ENCODE data around the gene GIMAP7.
"Not testable (repeated sequence)": the region's sequence is repeated elsewhere in the genome, so short reads cannot be mapped to it uniquely, and the experiment has no call there.

Gene GIMAP7

DNA sequence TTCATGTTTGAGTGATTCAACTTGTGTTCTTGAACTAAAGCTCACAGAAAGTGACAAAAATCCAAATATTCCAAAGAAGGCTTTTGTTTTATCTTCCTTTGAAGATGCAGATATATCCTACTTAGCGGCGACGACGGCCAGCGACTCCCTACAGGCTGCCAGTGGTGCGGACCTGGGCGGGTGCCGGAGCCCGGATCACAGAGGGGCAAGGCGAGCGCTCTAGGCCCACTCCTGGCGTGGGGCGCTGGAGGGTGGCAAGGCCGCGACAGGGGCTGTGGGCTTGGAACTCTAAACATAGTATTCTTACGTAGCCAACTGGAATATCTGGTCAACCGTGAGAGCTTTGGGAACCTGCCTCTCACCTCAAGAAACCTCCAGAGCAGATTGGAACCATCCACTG lies 914 bp upstream of the GIMAP7 start:
- no peak for DNase-seq (ENCODE audit: low read depth)

DNA sequence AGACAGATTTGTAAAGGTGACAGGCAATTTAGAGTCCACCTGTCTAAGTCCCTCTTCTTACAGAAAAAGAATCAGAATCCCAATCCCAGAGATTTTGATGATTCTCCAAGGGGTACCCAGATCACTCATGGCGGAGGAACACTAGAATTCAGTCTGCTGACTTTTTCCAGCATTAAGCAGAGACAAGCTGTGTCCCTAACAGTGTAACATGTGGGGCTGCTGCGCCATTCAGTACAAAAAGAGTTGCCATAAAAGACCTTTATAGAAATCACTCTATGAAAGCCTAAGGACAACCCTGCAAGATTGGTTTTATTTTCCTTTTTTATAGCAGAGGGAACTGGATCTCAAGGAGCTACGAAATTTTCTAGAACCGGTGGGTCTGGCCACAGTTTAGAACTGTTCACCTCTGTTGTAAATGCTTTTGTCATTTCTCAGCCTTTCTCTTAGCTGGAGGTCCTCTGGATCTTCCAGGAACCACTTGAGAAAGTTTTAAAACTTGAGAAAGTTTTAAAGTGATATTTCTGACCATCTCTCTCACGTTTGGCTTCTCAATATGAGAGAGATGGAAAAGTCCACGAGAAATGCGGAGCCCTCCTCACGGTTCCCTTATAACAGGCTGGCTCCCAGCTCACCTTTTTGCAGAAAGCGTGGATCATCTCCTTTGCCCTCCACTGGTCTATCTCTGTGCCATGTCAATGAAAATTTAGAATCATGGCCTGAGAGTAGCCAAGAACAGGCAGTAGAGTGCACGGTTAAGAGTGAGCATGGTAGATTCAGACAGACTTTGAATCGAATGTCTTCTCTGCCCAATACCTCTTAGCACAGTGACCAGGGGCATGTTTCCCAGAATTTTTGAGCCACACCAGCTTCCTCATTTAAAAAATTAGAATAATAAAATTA lies 826 bp downstream of the GIMAP7 start:
- no peak for DNase-seq (ENCODE audit: low read depth)

DNA sequence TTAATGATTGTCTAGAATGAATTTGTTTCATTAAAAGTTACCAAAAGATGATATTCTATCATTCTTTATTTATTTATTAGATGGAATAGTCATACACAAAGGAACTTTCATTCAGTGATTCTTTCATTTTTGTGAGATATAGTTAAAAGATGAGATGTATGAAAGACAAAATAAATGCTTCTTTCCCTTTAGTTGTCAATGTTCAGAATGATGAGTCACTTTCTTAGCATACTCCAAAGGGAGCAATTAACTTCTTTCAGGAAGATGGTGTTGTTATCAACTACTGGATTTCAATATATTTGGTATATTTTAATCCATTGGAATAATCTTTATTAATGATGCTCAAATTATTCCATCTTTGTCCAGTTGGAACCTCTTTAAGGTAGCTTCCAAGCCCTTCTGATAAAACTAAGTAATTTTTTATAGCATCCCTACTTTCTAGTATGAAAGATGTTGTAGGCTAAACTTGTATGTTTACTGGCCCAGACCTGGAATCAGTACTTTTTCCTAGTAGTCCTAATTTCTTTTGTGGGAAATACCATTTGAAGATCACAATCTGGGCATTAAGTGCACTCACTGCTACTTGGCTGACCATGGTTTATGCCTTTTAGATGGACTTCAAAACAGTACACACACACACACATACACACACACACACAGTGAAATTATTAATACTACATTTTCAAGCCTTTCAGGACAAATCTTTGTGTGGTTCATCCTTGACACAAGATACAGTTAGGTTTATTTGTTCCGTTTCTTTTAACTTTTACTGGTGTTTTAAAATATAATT lies 2.5 kb downstream of the GIMAP7 start:
- DNase-seq (ENCODE audit: low read depth): no peak

DNA sequence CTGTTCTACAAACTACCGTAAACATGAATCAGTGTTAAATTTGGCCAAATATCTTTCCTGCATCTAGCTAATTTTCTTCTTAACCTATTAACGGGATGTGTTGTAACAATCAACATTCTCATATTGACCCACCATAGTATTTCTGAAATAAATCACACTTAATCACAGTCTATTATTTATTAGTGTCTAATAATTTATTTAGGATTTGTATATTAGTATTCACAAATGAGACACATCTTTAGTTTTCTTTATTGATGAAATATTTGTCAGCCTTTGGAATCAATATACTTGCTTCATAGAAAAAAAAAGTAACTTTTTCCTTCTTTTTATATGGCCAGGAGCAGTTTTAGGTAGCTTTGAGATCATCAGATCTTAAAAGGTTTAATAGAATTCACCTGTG lies 4.6 kb downstream of the GIMAP7 start:
- no peak for DNase-seq (ENCODE audit: low read depth)

DNA sequence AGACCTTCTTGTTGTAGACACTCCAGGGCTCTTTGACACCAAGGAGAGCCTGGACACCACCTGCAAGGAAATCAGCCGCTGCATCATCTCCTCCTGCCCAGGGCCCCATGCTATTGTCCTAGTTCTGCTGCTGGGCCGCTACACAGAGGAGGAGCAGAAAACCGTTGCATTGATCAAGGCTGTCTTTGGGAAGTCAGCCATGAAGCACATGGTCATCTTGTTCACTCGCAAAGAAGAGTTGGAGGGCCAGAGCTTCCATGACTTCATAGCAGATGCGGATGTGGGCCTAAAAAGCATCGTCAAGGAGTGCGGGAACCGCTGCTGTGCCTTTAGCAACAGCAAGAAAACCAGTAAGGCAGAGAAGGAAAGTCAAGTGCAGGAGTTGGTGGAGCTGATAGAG lies 5.5 kb downstream of the GIMAP7 start:
- DNase-seq (ENCODE audit: low read depth): peak; percentile 33

DNA sequence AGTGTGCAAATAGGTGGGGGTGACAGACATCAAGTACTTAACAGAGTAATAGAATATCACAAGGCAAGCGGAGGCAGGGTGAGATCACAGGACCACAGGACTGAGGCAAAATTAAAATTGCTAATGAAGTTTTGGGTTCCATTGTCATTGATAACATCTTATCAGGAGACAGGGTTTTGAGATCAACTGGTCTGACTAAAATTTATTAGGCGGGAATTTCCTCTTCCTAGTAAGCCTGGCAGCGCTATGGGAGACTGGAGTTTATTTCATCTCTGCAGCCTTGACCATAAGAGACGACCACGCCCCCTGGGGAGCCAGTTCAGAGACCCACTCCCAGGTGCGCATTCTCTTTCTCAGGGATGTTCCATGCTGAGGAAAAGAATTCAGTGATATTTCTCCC lies 8.3 kb downstream of the GIMAP7 start:
- not testable (repeated sequence) for DNase-seq (ENCODE audit: low read depth)

DNA sequence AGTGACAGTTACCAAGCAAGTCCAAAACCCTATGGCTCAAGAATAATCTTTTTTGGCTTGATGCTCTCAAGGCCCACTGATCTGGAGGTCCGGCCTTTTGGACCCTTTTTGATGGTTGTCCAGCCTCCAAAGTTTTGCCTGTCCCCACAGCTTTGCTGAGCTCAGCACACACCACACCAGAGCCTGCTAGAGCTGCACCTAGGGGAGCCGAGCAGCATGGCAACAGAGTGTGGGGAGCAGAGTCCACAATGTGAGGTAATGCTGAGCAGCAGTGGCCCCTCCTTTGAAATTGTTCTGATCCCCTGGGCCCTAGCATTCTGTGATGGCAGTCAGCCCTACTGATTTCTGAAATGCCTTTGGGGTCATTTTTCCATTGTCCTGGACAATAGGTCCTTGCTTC lies 9.3 kb downstream of the GIMAP7 start:
- no peak for DNase-seq (ENCODE audit: low read depth)

DNA sequence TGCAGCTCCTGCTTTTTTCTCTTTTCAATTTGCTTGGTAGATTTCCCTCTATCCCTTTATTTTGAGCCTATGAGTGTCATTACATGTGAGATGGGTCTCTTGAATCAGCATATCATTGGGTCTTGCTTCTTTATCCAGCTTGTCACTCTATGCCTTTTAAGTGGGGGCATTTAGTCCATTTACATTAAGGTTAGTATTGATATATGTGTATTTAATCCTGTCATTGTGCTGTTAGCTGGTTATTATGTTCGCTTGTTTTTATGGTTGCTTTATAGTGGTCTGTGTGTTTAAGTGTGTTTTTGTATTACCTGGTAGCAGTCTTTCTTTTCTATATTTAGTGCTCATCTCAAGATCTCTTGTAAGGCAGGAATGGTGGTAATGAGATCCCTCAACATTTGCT lies 17.0 kb downstream of the GIMAP7 start:
- DNase-seq (ENCODE audit: low read depth): no peak

DNA sequence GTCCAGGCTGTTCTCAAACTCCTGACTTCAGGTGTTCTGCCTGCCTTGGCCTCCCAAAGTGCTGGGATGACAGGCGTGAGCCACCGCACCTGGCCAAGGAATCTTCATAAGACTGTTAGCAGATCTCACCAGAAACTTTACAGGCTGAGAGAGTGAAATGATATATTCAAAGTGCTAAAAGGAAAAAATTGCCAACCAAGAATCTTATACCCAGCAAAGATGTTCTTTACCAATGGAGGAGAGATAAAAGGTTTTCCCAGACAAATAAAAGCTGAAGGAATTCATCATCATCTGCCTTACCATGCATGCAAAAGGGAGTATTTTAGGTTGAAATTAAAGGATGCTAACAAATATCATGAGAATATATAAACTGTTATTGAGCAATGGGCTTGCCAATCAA lies 23.6 kb downstream of the GIMAP7 start:
- no peak for DNase-seq (ENCODE audit: low read depth)

DNA sequence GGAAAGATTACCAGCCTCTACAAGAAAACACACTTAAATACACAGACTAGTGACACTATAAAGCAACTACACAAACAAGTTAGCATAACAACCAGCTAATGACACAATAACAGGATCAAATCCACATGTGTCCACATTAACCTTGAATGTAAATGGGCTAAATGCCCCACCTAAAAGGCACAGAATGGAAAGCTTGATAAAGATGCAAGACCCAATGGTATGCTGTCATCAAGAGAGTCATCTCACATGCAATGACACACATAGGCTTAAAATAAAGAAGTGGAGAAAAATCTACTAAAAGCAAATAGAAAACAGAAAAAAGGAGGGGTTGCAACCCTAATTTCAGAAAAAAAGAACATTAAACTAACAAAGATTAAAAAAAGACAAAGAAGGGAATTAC lies 38.5 kb downstream of the GIMAP7 start:
- DNase-seq (ENCODE audit: low read depth): no peak

DNA sequence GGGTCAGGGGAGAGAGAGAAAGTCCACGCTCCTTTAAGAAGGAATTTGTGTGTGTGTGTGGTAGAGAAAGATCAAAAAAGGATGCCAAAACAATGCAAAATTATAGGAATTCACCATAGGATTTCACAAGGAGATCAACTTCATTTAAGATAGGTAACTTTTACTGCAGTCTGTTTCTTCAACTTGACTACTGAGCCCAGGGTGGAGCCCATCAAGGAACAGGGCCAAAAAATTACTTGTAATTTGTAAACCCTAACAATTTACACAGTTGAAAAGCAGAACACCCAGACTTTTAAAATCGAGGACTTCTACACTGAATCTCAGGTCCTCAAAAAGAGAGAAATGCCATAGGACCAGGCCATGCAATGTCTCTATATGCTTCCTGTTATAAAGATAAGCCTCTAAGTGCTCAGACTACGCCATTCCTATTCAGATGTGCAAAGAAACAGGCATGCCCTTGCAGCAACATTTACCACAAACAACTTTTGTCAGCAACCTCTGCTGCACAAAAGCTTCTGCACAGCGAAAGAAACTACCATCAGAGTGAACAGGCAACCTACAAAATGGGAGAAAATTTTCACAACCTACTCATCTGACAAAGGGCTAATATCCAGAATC lies 42.0 kb downstream of the GIMAP7 start:
- no peak for DNase-seq (ENCODE audit: low read depth)

DNA sequence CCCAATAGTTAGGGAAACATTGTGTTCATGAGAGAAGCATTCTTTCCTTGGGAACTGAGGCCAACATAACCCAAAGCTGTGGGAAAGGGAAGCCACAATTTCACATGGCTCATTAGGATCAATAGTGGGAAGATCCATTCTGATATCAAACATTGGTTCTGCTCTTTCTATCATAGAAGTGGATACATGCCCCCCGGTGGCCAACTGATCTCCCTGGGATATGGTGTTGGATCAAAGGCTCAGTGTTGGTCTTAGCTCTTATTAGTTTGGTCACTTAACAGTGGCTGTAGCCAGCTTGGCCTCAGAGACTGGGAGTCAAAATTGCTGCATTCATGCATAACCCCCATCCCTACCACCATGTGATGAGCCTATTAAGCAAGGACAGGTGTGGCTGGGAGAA lies 45.8 kb downstream of the GIMAP7 start:
- no peak for DNase-seq (ENCODE audit: low read depth)

DNA sequence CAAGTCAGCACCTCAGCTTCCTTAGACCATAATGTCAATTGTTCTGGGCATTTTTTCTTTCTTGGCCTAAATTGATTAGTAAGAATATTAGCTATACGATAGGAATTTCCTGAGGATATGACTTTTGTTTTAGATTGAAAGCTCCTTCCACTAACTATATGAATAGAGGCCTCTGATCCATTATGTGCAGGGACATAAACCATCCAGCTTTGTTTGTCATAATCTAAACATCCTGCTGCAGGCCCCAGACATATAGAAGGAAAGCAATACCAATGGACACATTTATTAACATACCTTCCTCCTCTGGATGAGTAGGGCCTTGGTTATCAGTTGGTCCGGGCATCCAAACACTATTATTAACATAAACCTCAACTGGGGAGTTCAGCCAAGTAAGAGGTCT lies 48.2 kb downstream of the GIMAP7 start:
- no peak for DNase-seq (ENCODE audit: low read depth)

DNA sequence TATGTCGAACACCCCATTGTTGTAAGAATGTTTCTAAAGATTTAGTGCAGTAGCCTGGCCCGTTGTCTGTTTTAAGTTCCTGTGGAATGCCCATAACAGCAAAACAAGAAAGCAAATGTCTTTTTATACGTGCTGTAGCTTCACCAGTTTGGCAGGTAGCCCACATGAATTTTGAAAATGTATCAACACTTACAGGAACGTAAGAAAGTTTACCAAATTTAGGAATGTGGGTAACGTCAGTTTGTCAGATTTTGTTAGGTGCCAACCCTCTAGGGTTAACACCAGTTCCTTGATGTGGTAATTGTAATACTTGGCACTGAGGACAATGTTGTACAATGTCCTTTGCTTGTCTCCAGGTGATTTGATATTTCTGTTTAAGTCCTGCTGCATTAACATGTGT lies 49.3 kb downstream of the GIMAP7 start:
- no peak for DNase-seq (ENCODE audit: low read depth)

DNA sequence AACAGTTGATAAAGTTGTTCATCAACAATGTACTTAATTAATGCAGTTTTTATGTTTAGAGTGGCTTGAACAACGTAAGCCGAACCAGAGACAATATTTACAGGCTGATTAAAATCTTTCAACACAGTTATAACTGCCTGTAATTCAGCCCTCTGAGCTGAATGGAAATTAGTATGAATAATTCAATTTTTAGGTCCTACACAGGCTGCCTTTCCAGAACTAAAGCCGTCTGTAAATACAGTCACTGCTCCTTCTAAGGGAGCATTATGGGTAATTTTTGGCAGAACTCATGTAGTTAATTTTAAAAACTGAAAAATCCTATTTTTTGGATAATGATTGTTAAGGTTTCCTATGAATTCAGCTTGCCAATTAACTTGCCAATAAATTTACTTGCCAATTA lies 49.9 kb downstream of the GIMAP7 start:
- no peak for DNase-seq (ENCODE audit: low read depth)

DNA sequence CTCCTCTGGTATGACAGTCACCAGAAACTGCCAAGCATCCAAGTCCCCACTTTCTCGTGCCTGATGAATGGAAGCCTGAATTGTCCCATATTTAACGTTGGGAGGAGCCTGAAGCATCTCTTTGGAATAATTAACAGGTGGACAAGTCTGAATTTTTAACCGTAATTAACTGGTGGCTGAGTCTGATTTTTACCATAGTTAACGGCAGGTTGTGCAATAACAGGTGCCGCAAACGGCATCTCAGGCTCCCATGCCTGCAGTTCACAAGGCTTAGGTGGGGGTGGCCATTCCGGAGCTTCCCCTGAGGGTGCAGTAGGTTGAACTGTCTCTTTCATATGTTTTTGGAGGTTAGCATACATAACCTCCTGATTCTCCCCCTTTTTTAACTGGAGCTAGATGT lies 50.6 kb downstream of the GIMAP7 start:
- DNase-seq (ENCODE audit: low read depth): no peak

DNA sequence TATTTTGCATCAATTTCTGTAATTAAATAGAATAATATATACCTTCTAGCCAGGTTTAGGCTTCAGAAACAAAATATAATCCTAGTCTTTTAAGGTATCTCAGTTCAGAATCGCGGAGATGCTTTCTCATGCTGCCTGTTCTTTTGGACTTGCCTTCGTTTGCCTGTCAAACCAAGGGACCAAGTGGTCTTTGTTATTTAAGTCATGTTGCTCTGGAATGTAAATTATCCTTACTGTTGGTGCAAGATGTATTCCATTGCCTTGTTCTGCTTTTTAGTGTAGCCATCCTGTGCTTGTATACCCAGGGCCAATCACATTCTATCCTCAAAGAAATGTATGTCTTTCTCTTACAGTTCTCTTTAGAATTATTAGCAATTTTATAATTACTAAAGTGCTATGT lies 51.5 kb downstream of the GIMAP7 start:
- DNase-seq (ENCODE audit: low read depth): no peak

DNA sequence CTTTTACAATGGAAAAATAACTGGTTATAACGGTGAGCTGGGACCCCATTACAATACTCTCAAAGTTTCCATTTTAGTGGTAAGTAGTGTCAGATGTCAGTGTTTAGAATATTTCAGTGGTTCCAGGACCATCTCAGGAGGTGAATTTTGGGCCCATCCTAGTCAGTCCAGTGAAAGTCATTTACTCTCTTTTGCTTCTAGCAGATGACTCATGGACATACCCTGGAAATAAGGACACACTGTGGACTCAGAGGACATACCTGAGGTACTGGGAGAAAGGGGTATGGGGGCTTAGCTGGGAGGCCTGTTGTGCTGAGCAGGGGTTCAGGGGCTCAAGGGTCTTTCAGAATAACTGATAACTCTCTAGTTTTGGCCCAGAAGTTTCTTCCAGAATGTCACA lies 51.9 kb downstream of the GIMAP7 start:
- no peak for DNase-seq (ENCODE audit: low read depth)

DNA sequence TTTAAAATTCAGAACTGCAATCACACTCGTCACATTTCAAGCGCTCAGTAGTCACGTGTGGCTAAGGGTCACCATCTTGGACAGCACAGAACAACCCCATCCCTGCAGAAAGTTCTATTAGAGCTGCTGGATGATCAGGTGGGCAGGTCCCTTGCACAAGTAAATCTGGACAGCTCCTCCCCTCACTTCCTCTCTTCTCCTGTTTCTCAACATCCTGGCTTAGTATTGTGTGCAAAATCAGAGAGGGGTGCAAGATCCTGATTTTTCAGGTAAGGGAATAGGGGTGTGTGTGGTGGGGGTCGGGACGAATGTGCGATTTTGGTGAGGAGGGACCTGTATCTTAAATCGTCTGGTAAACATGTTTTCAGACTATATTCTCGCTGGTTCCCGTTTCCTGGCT lies 52.5 kb downstream of the GIMAP7 start, which contains the start of gene GIMAP4:
GIMAP4 (plus strand) TSS at position 222 of the 400 bp plus-strand sequence. CDS start 2,512 bp downstream, outside the sequence.
- DNase-seq (ENCODE audit: low read depth): no peak

DNA sequence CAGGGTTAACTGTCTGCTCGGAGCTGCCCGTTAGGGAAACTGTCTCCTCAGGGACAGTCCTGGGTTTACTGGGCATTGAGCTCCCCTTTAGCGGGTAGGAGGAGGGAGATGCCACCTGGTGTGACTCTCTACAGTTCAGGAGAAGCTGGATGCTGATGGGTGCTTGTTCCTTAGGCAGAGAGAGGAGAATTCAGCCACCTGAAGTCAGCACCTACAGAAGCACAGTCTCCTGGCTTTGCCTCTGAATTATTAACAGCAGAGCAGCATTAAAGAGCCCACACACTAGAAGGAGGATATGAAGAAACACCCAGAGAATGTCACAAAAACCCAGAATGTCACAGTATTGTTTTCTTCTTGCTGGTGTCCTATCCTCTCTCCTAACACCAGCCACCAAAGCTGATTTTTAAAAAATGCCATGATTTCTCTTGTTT lies 53.2 kb downstream of the GIMAP7 start:
- no peak for DNase-seq (ENCODE audit: low read depth)

DNA sequence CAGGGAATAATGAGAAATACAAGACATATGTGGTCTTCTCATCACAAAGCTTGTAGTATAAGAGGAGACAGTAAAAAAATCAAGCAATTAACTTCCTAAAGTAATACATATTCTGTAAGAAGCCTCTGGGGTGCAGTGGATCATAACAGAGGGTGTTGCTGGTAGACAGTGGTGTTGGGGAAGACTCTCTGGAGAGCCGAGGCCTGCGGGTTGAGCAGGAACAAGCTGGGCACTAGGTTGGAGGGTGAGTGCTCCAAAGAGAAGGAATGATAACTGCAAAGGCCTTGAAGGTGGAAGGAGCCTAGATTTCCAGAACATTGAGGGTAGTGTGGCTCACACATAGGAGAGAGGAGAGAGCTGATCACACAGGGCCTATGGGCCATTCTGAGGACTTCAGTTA lies 54.0 kb downstream of the GIMAP7 start:
- no peak for DNase-seq (ENCODE audit: low read depth)

DNA sequence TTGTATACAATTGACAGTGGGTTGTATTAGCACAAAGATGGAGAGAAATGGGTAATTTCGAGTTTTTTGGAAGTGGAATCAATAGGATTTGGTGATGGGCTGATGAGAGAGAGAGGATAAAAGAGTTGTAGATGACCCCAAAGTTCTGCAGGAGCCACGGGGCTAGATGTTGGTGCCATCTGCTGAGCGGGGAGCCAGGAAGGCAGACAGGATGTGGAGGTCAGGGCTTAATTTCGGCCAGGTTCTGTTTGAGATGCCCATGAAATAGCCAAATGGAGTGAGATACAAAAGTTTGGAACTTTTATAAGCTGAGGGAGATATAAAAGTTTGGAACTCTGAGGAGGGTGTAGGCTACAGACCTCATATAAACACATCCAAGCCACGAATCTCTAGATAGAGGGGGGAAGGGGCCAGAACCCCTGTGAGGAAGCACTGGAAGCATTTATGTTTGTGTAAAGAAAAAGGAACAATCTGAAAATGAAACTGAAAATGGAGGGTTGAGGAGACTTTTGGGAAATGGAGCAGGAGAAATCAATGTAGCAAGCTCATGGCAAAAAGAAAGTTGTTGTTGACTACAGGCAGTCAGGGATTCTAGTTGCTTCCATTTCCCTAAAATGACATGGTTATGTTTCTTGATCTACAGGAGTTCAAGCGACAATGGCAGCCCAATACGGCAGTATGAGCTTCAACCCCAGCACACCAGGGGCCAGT lies 54.7 kb downstream of the GIMAP7 start:
- DNase-seq (ENCODE audit: low read depth): no peak

Data from activated T-cell treated with anti-CD3 and anti-CD28 coated beads for 48 hours (primary cell).